CD4-positive, alpha-beta T cell treated with Interleukin-17A for 4 hours (primary cell): ENCODE measurements around the gene GTPBP4.
"Not testable (repeated sequence)": the region's sequence is repeated elsewhere in the genome, so short reads cannot be mapped to it uniquely, and the experiment has no call there.

Experiments used
- DNase-seq: peaks from one replicate; pipeline ENCODE4 v3.0.0-alpha.2; 2020; ENCODE audit warnings: mixed read lengths

Gene GTPBP4

DNA sequence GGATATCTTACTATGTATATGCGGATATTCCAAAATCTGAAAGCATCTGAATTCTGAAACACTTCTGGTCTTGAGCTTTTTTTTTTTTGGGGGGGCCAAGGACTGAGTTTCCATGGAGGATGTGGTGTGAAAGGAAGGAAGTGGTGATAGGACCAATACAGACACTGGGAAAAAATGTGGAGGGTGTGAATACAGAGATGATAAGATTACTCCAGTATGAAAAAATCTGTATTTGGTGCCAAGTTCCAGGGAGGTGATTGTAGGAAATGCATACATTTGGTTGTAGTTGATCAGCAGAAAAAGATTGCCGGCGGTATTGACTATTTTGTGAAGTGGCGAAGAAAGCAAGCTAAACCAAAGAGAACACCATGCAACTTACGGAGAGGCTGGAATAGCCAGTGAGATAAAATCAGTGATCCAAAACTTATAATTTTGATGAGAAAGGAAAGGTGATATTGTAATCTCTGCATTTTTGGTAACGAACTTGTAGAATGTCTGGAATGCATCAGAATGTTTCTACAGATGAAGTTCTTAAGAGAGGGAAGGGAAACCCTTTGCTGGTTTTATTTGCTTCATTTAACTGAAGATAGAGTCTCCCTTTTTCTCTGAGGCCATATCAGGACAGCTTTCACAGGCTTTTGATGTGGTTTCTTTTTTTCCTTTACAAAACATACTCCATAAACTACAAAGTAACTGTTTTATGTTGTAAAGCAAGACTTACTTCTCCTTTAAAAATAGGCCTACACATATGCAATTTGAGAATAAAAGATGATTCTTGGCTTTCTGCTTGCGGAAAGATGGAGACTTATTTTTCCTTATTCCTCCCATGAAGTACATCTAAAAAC is 73.9 kb downstream of the GTPBP4 start:
- DNase-seq, result no peak

DNA sequence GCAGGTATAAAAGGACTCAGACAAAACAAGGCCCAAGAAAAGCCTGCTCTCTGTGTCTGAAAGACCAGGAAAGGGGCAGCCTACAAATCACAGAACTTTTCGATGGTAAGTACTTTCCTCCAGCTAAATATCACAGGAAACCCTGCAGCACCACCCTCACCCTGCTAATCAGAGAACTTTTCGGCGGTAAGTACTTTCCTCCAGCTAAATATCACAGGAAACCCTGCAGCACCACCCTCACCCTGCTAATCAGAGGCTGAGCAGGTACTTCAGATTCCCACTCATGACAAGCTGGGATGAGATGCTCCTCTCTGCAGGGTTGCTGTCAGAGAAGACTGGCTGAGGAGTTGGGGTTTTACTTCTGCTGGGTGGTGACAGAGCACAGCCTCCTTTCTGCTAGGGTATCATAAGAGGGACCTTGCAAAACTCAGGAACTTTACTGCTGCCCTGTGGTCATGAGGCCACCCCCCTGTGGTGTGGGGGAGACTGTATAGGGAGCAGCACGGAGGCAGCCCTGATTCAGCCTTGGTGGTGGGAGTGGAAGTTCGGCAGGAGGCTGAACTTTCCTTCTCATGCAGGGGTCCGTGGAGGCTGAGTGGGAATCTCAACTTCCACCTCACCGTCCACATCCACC is 75.1 kb downstream of the GTPBP4 start:
- DNase-seq, result peak; percentile 59

DNA sequence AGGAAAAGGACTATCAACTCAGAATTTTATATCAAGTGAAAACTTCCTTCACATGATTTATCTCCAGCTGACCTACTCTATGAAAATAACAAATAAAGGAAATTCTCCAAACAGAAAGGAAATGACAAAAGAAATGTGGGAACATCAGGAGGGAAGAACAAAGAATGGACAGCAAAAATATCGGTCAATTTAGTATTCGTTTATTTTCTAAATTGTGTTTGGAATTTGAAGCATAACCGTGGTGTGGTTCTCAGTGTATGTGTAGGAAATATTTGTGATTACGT is 76.7 kb downstream of the GTPBP4 start:
- DNase-seq, result no peak

DNA sequence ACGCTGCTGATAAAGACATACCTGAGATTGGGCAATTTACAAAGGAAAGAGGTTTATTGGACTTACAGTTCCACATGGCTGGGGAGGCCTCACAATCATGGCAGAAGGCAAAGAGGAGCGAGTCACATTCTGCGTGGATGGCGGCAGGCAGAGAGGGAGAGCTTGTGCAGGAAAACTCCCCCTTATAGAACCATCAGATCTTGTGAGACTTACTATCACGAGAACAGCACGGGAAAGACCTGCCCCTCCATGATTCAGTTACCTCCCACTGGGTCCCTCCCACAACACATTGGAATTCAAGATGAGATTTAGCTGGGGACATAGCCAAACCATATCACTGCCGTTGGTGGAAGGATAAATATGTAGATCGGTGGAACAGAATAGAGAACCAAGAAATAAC is 78.5 kb downstream of the GTPBP4 start:
- DNase-seq, result not testable (repeated sequence)

DNA sequence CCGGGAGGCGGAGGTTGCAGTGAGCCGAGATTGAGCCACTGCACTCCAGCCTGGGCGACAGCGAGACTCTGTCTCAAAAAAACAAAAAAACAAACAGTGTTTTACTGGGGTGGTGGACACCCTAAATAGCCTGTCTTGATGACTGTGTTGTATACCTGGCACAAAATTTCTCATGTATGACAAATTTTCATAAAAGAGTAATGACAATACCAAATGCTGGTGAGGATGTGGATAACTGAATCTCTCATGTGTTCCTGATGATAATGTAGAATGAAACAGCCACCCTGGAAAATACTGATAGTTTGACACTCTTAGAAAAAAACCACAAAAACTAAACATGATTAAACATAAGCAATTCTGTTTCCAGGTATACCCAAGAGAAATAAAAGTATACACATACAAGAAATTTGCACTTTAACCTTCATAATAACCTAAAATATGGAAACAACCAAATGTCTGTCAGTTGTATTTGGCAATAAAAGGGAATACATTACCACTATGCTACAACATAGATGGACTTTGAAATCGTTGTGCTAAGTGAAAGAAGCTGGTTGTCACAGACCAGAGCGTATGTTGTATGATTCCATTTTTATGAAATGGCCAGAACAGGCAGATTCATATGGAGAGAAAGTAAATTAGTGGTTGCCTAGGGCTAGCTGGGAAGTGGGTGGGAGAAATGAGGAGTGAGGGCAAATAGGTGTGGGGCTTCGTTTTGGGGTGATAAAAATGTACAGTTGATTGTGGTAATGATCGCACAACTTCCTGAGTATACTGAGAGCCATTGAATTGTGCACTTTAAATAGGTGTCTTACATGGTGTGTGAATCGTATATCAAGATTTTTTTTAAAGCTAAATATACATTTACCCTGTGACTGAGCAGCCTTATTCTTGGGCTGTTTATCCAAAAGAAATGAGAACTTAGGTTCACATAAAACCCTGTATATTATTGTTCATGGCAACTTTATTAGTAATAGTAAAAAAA is 80.4 kb downstream of the GTPBP4 start:
- DNase-seq, result no peak
